KBM-7 (cell line): ENCODE results near the gene NDST3.
"Not testable (repeated sequence)": the region's sequence is repeated elsewhere in the genome, so short reads cannot be mapped to it uniquely, and the experiment has no call there.

Experiments
- DNase-seq: peaks from one replicate; pipeline ENCODE4 v3.0.0-alpha.2; 2015
- in situ Hi-C: fragments of 300-500 bp; cut with MboI; formaldehyde crosslinking; loops from 2 replicates; pipeline ENCODE4 v1.14.3; 2020; ENCODE audit warnings: low sequenced_read_pairs, low pct_unique_long_range_greater_than_20kb, mixed read lengths

The NDST3 gene

GRCh38 chr4:118260309-118260708, 226.0 kb downstream of the NDST3 start:
- DNase-seq = no peak
- in situ Hi-C loops = no loop called here

- in situ Hi-C loops = no loop called here
- DNase-seq = no peak
Measured at GRCh38 chr4:118264096-118264495, 229.8 kb downstream of the NDST3 start.

- no peak for DNase-seq
- in situ Hi-C loops = no loop called here
Measured at GRCh38 chr4:118265312-118266144, 231.2 kb downstream of the NDST3 start.

- DNase-seq, in situ Hi-C loops: not testable (repeated sequence)
Measured at GRCh38 chr4:118266145-118266496, 231.8 kb downstream of the NDST3 start.

GRCh38 chr4:118268780-118269179, 234.5 kb downstream of the NDST3 start:
- in situ Hi-C loops = no loop called here

GRCh38 chr4:118270492-118270891, 236.2 kb downstream of the NDST3 start:
- peak; percentile 59 for DNase-seq
- in situ Hi-C loops = no loop called here

More at GRCh38 chr4:118268780-118269179, 234.5 kb downstream of the NDST3 start:
- DNase-seq = no peak

GRCh38 chr4:118271788-118272187, 237.5 kb downstream of the NDST3 start:
- in situ Hi-C loops = no loop called here
- no peak for DNase-seq

- in situ Hi-C loops = no loop called here
- DNase-seq = no peak
Measured at GRCh38 chr4:118273642-118274041, 239.4 kb downstream of the NDST3 start.

- DNase-seq = no peak
Measured at GRCh38 chr4:118276580-118276979, 242.3 kb downstream of the NDST3 start.

GRCh38 chr4:118277243-118277642, 243.0 kb downstream of the NDST3 start:
- in situ Hi-C loops = no loop called here
- DNase-seq = no peak

More at GRCh38 chr4:118276580-118276979, 242.3 kb downstream of the NDST3 start:
- in situ Hi-C loops = no loop called here

GRCh38 chr4:118278473-118279274, 244.4 kb downstream of the NDST3 start:
- DNase-seq = peak; percentile 96
- in situ Hi-C loops = no loop called here

GRCh38 chr4:118279328-118279727, 245.0 kb downstream of the NDST3 start:
- in situ Hi-C loops = no loop called here
- DNase-seq = no peak

- in situ Hi-C loops = no loop called here
- DNase-seq = peak; percentile 35
Measured at GRCh38 chr4:118279920-118280432, 245.7 kb downstream of the NDST3 start.

GRCh38 chr4:118280501-118281218, 246.4 kb downstream of the NDST3 start:
- peak; percentile 83 for DNase-seq
- in situ Hi-C loops = no loop called here

GRCh38 chr4:118281611-118282442, 247.5 kb downstream of the NDST3 start:
- in situ Hi-C loops = no loop called here
- DNase-seq = peak; percentile 68

- peak; percentile 64 for DNase-seq
- in situ Hi-C loops = no loop called here
Measured at GRCh38 chr4:118282692-118283091, 248.4 kb downstream of the NDST3 start.

GRCh38 chr4:118284169-118284568, 249.9 kb downstream of the NDST3 start:
- in situ Hi-C loops = no loop called here
- peak; percentile 81 for DNase-seq

- in situ Hi-C loops = no loop called here
Measured at GRCh38 chr4:118285931-118286330, 251.6 kb downstream of the NDST3 start.

GRCh38 chr4:118286685-118287084, 252.4 kb downstream of the NDST3 start:
- in situ Hi-C loops = no loop called here
- DNase-seq = no peak

More at GRCh38 chr4:118285931-118286330, 251.6 kb downstream of the NDST3 start:
- no peak for DNase-seq
